HuH-7 (cell line): ENCODE measurements around the gene LRRC28.
"Not testable (repeated sequence)": the region's sequence is repeated elsewhere in the genome, so short reads cannot be mapped to it uniquely, and the experiment has no call there.

Experiments used
- DNase-seq: peaks from one replicate; pipeline ENCODE4 v3.0.0; 2011; ENCODE audit warnings: low spot score

Gene LRRC28

DNA sequence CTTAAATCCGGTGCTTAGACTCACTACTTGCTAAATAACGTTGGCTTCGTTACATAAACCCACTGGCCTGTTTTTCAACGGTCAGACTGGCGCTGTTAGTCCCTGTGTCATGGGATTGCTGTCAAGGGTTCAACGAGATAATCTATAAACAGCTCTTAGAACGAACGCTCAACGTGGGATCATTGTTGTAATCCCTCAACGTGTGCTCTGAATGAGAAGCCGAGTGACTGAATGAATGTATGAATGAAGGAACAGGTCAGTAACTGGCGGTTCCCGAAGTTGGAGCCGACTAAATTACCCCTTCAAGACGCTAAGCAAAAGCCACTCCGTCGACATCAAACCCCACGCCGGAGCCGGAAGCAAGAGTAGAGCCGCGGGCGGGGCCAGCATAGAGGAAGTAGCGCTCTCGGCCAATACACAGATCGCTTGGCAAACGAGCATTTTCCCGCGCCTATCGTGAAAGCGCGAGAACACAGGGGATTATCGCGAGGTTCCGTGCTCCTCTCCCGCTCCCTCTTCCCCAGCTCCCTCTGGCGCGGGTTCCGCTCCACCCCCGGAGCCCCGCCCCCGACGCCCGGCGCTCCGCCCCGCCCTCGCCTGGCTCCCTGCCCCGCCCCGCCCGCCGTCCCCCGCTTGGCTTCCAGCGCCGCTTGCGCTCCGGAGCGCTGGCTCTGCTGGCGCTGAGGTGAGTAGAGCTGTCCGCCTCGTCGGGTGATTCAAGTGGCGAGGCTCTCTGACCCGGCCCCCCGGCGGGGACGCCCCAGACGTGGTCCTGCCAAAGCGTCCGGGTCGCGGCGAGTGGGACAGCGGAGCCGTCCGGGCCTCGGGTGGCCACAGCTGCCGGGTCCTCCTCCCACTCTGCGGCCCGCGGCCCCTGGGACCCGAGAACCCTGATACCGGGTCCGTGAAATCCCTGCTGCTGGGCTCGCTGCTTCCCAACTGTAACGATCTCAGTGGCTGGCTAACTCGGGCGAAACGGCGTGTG is at the start of gene LRRC28:
Gene LRRC28 (plus strand): TSS at position 625 of the 985 bp plus-strand sequence. CDS start 4,477 bp downstream, outside the sequence.
- peak; percentile 83 for DNase-seq

DNA sequence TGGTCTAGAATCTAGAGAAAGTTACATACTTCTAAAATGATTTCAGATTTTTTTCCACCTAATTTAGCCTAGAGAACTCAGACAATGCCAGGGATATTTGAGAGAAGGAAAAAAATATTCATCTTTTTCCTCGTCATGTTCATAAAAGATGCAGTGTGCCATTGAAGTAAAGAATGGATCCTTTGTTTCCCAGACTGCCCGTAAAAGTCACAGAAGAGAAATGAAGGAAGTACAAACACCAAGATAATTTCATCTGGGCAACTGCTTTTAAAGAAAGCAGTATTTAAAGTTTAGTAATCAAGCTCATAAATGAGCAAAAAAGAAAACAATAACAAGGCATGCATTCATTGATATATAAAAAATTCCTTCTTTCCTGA is 49.1 kb upstream of the LRRC28 start:
- DNase-seq = no peak

DNA sequence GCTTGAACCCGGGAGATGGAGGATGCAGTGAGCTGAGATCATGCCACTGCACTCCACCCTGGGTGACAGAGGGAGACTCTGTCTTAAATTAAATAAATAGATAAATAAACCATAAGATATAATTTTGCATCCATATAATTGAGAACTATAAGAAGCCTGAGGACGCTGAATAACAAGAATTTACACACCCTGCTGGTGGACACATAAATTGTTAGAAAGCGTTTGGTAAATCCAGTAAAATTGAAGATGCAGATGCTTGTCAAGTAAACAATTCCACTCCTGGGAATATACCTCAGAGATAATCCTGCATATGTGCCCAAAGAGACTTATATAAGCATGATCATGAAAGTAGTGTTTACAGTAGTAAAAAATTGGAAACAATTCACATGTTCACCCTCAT is 43.6 kb upstream of the LRRC28 start:
- no peak for DNase-seq

DNA sequence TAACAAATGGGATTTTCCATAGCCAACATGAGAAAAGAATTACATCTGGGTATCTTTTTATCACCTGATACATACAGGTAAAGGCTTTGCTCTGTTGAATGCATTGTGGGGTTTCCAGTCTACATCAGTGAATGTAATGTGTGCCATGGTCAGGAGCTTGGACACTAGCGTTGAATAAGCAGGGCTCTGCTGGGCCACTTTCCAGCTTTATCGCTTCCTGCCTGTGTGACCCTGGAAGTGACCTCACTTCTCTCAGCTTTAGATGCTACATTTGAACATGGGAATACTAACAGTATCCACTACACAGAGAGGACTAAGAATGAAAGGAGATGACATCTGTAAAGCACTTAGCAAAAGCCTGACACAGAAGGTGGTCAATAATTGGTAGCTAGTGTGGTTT is 42.0 kb upstream of the LRRC28 start:
- no peak for DNase-seq

DNA sequence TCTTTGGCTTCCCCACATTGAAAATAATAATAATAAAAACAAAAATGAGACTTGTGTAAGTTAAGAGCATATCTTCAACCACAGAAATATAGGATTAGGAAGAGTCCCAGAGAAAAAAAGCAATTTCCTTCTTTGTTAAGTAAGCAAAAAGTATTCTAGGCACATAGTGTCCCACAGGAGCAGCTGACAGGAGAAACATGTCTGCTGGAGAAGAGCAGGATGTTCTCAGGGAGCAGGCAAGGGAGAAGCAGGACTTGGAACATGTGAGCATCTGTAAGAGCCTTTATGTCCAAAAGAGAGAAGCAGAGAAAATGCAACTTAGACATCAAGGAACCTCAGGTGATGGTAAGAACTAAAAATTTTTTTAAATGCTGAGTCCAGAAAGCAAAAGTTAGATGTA is 40.9 kb upstream of the LRRC28 start:
- no peak for DNase-seq

DNA sequence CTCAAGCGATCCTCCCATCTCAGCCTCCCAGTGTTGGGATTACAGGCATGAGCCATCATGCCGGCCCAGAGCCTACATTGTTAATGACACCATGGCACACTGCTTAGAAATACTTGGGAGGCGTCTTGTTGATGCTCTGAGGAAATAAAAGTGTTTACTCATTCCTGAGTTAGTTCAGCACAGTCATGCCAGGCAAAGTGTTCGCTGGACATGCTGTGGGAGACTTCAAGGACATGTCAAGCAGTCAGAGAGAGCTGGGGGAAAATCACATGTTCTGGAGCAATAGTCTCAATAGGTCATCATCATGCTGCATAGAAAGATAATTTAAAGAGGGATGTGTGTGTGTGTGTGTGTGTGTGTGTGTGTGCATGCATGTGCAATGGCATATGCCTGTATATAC is 39.4 kb upstream of the LRRC28 start:
- no peak for DNase-seq

DNA sequence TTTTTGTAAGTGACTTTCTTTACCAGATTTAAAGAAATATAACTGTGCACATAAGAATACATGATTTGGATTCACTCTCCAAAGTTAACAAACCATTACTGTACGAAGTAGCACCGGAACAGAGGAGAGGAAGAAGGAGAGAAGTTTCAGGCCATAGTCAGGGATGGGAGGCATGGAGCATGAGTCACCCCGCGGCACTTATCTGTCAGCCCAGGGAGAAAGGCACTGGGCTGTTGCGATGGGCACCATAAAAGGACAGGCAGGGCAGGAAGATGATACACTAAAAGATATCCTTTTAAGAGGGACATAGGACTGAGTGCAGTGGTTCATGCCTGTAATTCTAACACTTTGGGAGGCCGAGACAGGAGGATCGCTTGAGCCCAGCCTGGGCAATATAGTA is 38.9 kb upstream of the LRRC28 start:
- no peak for DNase-seq

DNA sequence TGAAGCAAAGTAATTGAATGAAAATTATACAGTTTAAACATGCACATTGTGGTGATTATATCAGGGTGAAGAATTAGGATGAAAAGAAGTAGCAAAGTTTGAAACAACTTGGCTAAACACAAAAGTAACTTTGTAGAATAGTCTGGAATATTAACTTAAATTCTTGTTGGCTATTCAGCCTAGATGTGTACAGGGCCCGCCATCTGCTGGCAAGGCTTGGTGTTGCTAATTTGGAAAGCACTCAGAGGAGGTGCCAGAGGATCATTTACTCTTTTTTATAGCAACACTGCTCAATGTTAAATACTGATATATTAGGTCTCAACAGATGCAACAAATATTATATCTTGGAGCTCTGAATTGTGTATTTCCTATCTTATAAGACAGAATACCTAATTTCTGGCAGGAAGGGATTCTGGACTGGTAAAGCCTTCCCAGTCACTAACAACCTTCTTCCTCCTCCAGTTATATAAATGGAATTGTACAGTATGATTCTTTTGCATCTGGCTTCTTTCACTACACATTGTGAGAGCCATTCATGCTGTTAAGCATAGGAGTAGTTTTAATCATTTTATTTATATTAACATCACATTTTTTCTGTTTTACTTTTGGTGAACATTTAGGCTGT is 38.0 kb upstream of the LRRC28 start:
- peak; percentile 44 for DNase-seq

DNA sequence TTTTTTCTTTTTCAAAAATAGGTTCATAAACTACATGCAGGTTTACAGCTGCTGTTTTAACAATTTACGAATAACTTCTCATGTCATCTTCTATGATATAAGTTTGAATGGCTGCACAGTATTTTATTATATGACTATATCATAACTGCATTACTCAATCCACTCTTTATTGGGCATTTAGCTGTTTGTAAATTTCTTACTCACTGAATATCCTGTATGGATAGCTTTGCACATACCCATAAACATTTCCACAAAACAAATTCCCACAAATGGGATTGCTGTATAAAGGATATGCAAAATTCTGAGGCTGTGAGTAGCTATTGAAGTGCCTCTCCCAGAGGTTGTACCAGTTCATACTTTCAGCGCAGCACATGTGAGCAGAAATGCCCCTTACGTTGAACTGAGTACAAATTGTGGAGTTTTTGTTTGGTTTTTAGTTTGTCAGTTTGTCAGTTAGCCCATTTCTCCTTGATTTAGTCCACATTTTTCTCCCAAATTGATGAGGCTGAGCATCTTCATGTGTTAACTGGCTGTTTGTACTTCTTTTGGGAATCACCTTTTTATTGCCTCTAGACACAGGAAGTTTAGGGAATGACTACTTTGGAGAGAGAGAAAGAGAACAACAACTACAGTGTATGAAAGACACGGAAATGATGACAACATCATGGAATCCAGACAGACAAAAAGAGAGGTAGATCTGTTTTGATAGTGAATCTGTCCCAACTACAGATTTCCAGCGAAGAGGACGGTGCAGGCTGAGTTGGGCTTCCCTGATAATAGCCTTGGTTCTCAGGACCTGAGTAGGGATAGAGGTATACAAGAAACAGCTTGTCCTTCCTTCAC is 26.7 kb upstream of the LRRC28 start:
- no peak for DNase-seq

DNA sequence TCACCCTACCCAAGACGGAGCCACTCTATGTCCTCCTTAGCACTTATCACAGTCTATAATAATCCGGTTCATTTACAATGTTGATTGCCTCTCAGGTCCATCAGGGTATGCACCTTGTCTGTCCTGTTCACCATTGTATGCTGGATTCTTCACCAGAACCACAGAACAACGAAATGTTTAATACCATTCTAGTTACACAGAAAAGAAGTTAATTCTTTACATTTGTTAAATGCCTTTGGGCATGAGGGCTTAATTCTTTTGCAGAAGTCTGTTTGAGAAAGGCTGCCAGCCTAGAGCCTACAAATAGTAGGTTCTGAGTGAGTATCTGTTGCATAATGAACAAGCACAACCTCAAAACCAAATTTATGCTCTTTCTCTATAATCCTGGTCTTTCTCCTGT is 24.5 kb upstream of the LRRC28 start:
- no peak for DNase-seq

DNA sequence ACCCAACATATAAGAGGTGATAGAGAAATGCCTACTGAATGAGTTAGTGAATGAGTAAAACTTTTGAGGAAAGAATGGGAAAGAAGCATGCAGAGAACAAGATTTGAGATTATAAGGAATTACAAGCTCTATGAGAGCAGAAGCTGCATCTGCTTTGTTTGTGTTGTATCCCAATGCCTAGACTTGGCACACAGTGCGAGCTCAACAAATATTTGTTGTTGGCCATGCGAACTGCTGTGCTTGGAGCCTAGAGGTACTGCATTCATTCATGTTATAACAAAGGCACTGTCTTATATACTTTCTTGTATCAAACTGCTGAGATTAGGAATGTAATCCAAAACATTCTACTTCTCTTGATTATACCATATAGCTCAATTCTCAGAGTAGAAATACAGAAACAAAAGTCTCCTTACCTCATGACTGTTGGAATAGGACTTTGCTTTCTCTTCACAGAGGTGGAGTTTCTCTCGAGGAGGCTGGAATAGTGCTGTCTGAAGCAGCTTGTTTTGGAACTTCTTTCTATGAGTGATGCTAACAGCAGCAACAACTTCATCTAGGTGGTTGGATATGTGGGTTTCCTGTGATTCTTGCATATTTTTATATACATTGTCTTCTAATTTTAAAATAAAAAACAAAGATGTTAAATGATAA is 23.0 kb upstream of the LRRC28 start:
- no peak for DNase-seq

DNA sequence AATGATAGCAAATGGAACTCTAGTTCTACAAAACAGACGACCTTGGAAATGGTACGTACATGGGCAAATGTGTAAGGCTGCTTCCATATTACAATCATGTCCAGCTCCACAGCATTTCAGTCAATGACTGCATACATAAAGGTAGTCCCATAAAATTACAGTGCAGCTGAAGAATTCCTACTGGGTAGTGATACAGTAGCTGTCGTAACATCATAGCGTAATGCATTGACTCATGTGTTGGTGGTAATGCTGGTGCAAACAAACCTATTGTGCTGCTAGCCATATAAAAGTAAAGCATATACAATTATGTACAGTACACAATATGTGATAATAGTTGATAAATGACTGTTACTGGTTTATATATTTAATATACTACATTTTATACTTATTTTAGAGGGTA is 20.4 kb upstream of the LRRC28 start:
- DNase-seq = no peak

DNA sequence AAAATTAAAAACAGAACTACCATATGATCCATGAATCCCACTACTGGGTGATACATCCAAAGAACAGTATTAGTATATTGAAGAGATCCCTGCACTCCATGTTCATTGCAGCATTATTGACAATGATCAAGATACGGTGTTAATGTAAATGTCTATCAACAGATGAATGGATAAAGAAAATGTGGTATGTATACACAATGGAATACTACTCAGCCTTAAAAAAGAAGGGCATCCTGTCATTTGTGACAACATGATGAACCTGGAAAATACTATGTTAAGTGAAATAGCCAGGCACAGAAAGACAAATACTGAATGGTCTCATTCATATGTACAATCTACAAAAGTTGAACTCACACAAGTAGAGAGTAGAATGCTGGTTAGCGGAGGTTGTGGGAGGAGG is 18.5 kb upstream of the LRRC28 start:
- DNase-seq = no peak

DNA sequence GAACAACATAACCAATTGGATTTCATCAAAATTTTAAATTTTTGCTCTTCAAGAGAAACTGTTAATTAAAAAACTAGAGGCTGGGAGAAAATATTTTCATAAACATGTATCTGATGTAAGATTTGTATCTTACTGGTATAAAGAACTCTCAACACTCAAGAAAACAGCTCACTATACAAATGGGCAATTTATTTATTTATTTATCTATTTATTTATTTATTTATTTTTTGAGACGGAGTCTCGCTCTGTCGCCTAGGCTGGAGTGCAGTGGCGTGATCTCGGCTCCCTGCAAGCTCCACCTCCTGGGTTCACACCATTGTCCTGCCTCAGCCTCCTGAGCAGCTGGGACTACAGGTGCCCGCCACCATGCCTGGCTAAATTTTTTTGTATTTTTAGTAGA is 17.1 kb upstream of the LRRC28 start:
- DNase-seq = not testable (repeated sequence)

DNA sequence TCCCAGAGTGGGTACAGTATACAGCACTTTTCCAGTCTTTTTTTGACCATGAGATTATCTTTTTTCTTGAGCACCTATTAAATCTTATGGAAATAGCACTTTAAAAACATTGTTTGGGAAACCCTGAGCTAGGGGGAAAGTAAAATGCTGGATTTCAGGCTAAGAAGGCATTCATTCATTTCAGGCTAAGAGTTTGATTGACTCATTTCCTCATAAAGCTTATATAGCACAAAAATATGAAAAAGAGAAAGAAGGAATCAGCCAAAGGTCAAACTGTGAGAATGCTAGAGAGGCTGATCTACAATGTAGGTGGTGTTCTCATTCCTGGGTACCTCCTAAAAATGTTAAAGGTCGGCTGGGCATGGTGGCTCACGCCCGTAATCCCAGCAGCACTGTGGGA is 12.4 kb upstream of the LRRC28 start:
- DNase-seq = no peak

DNA sequence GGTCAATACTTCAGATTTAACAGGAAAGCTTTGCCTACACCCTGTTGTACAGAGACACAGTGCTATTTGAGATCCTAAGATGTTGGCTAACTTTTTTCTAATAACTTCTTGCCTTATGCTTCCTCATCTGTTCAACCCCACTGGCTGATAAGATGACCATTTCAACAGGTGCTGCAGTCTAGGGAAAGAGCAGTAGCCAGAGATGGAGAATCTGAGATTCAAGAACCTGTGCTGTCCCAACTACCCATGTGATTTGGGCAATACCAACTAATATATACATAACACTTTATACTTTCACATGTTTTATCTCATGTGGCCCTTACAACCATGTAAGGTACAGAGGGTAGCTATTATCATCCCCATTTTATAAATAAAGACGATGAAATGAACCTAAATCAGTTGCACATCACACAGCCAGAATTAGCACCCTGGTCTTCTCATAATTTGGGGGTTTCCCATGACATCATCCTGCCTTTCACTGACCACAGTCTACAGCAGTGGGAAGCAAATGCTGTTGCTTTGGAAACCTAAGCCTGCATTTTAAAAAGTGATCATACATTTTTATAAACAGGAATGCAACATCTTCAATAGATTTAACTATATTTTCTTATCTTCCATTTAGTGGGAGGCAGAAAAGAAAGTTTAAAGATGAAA is 11.6 kb upstream of the LRRC28 start:
- DNase-seq = no peak

DNA sequence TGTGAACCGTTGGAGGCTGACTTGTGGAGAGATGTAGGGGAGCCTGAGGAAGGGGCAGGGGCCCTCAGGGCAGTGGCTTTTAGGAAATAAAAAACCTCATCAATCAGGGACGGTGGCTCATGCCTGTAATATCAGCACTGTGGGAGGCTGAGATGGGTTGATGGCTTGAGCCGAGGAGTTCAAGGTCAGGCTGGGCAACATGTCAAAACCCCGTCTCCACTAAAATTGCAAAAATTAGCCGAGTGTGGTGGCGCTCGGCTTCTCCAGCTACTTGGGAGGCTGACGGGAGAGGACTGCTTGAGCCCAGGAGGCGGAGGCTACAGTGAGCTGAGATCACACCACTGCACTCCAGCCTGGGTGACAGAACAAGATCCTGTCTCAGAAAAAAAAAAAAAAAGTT is 9.5 kb upstream of the LRRC28 start:
- DNase-seq = no peak

DNA sequence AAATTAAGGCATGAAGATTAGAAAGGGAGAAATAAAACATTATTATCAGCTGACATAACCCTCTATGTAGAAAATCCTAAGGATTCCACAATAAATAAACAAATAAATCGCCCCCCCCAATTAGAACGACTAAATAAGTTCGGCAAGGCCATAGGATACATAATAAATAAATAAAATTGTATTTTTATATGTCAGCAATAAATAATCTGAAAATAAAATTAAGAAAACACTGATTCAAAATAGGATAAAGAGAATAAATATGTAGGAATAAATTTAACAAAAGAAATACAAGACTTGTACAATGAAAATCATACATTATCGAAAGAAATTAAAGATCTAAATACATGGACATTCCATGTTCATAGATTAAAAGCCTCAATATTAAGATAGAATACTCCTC is 7.0 kb upstream of the LRRC28 start:
- no peak for DNase-seq

DNA sequence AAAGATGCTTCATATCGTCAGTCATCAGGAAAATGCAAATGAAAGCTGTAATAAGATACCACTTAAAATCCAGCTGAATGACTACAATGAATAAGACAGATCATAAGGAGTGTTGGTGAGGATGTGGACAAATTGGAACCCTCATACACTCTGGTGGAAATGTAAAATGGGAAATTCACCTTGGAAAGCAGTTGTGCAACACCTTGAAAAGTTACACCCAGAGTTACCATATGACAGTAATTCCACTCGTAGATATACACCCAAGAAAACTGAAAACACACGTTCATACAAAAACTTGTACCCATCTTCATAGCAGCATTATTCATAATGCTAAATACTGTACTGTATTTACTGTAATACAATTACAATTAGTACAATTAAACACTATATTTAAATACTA is 4.2 kb upstream of the LRRC28 start:
- no peak for DNase-seq

DNA sequence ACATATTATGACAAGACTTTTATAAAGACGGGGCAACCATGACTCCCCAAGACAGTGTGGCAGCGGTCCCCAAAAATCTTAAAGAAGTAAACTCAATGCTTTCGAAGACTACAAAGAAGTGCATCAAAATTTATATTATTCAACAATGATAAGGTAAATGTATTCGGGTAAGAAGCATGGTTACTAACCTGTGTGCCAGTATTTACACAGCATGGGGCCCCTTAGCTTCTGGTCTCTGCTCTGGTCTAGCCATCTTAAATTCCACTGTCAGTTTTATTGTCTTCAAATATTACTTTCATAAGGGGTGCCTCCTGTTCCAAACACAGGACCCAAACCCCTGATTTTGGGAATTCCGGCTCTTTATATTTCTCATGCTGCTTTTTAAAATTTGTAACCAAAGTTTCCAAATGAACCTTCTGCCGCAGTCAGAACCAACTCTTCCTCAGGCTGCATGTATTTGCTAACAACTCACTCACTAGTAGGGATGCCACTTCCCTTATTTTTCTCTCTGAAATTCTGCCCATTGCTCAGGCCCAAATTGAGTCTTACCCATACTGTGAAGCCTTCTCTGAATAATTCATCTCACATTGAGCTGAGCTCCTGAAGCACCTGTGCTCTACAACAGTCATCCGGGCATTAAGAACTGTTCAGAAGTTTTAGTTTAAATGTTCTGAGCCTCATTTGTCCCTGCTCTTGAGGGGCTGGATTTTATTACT is 3.1 kb upstream of the LRRC28 start:
- DNase-seq = no peak

DNA sequence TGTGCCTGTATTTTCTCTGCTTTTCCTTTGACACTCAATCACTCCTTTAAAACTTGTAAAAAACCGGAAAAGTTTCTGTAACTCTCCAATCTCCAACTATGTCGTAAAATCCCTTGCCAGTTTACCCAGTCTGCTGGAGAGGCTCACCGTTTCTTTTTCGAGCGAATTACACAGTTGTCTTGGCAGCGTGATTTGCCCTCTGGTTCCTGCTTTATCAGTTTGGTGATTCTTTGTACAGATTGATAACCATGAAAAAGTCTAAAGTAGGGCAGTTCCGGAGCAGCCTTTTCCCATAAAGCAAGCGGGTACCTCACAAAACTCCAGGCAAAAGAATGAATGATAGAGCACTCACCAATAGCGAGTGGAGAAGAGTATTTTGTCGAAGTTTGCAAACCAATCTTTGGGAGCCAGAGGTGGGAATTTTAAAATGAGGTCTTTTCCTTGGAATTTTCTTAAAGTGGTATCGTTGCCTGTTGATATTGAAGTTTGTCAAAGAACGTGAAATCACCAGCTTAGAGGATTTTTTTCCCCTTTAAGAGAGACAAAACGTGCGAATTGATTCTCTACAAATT is 1.9 kb upstream of the LRRC28 start, which contains the start of gene TTC23:
Gene TTC23 (minus strand): TSS at position 312 of the 572 bp plus-strand sequence. CDS start 20,869 bp downstream, outside the sequence.
- DNase-seq = peak; percentile 63
